Measurements from ENCODE around the gene SELENOT.

The SELENOT gene

DNA sequence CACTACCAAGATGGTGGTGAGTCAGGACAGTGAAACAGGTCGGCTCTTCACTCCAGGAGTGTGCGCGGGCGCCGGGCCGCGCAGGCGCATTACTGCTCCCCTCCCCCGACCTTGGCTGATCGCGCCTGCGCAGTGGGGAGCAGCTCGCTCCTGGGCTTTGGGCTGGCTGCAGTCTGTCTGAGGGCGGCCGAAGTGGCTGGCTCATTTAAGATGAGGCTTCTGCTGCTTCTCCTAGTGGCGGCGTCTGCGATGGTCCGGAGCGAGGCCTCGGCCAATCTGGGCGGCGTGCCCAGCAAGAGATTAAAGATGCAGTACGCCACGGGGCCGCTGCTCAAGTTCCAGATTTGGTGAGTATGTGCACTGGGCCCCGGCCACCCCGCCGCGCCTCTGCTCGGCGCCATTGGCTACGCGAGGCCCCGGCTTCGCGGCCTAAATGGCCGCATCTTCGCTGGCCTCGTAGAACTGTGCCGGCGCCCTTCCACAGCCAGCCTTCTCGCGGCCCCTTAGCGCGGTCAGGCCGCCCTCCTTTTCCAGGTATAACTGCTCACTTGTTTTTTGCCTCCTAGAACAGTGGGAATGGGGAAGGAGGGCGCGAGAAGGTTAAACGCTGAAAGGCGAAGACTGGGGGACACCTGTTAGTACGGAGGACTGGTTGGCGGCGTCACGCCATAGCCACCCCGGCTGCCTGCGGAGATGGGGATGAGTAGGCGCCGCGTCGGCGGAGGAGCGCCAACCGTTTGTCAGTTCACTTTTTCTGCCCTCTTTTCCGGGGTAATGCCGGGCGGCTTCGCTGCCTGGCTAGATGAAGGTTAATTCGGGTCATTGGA lies at the start of gene SELENOT:
SELENOT (plus strand) TSS at position 169 of the 827 bp plus-strand sequence; CDS start at position 211, 42 bp downstream.
- peak; percentile 98 for DNase-seq (ENCODE audit: low read depth, low spot score)
- peak within 1 kb of the TSS; percentile 88 for H3K4me3 ChIP-seq (ENCODE audit: low read depth, low read length)
- in situ Hi-C loops (cut with HindIII; ENCODE audit: low sequenced_read_pairs): no loop called here
- TF ChIP-seq, protein P1, sequence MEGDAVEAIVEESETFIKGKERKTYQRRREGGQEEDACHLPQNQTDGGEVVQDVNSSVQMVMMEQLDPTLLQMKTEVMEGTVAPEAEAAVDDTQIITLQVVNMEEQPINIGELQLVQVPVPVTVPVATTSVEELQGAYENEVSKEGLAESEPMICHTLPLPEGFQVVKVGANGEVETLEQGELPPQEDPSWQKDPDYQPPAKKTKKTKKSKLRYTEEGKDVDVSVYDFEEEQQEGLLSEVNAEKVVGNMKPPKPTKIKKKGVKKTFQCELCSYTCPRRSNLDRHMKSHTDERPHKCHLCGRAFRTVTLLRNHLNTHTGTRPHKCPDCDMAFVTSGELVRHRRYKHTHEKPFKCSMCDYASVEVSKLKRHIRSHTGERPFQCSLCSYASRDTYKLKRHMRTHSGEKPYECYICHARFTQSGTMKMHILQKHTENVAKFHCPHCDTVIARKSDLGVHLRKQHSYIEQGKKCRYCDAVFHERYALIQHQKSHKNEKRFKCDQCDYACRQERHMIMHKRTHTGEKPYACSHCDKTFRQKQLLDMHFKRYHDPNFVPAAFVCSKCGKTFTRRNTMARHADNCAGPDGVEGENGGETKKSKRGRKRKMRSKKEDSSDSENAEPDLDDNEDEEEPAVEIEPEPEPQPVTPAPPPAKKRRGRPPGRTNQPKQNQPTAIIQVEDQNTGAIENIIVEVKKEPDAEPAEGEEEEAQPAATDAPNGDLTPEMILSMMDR (IDR thresholded peaks at IDR 0.05; ENCODE audit: low read depth, low read length): peak; percentile 17

DNA sequence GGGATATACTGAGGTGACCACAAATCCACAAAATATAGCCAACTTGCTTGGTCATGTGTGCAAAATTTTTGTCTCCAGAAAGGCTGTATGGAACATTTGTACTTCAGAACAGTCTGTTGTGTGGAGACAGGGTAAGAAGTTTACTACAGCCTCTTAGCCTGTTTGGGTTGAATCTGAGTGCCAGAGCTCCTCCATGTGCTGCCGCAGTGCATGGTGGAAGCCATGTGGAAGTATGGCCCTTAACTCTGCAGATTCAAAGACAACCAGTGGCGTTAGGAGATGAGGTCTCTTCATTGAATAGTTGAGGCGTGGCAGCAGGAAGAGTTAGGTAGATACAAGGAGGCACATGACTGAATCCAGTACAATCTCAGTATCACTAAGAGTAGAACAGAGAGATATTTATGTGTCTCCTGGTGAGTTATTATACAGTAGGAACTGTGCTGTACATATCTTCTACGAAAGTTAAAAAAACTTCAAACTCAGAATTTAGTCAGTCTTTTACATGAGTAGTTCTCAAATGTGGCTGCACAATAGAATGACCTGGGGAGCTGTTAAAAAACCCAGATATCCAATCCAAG lies 47.2 kb upstream of the SELENOT start:
- DNase-seq (ENCODE audit: low read depth, low spot score): no peak
- TF ChIP-seq, protein P1 (IDR thresholded peaks at IDR 0.05; ENCODE audit: low read depth, low read length): no peak
- in situ Hi-C loops (cut with HindIII; ENCODE audit: low sequenced_read_pairs): no loop called here
- no peak overlapping the region for H3K4me3 ChIP-seq (ENCODE audit: low read depth, low read length)

- in situ Hi-C loops (cut with HindIII; ENCODE audit: low sequenced_read_pairs): no loop called here
- TF ChIP-seq, protein P1 (IDR thresholded peaks at IDR 0.05; ENCODE audit: low read depth, low read length): no peak
- no peak for DNase-seq (ENCODE audit: low read depth, low spot score)
- no peak overlapping the region for H3K4me3 ChIP-seq (ENCODE audit: low read depth, low read length)
These were observed 46.3 kb upstream of the SELENOT start for GRCh38 chr3:150556792-150557191.

DNA sequence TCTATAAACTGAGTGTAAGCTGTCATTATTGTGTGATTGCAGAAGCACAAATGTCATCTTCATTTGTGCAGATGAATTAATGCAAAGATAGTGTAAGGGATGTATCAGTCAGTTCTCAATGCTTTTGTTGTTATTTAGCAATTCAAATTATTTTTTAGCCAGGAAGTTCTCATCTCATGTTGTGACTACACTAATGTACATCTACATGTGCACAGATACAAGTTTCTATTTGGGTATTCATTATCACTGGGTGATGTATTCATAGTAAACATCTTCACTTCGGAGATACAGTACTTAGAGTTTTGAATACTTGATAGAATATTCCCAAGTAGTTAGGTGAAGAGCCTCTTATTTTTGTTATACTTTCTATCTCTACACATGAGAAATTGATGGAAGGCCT lies 45.4 kb upstream of the SELENOT start:
- no peak for DNase-seq (ENCODE audit: low read depth, low spot score)
- in situ Hi-C loops (cut with HindIII; ENCODE audit: low sequenced_read_pairs): no loop called here
- H3K4me3 ChIP-seq (ENCODE audit: low read depth, low read length): no peak overlapping the region
- TF ChIP-seq, protein P1 (IDR thresholded peaks at IDR 0.05; ENCODE audit: low read depth, low read length): no peak

GRCh38 chr3:150564243-150564642 lies 38.9 kb upstream of the SELENOT start:
- TF ChIP-seq, protein P1 (IDR thresholded peaks at IDR 0.05; ENCODE audit: low read depth, low read length): no peak
- no peak for DNase-seq (ENCODE audit: low read depth, low spot score)
- H3K4me3 ChIP-seq (ENCODE audit: low read depth, low read length): no peak overlapping the region
- in situ Hi-C loops (cut with HindIII; ENCODE audit: low sequenced_read_pairs): no loop called here

DNA sequence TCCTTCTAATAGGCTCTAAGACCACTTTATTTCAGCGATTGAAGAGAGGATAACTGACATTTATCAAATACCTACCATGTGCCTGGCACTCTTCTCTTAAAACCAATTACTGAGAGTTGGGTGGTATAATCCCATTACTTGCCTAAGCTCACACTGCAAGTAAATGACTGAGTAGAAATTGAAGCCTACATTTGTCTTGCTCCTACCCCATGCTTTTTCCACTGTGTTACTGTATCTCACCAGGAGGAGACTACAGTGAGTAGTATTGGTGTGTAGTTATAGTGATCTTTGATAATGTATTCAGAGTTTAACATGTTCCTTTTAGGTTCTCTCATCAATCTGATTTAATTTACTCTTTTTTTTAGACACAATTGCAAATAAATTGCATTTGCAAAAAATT lies 35.8 kb upstream of the SELENOT start:
- DNase-seq (ENCODE audit: low read depth, low spot score): no peak
- TF ChIP-seq, protein P1 (IDR thresholded peaks at IDR 0.05; ENCODE audit: low read depth, low read length): no peak
- in situ Hi-C loops (cut with HindIII; ENCODE audit: low sequenced_read_pairs): no loop called here
- H3K4me3 ChIP-seq (ENCODE audit: low read depth, low read length): no peak overlapping the region

Measured in astrocyte of the spinal cord (primary cell).